B cell (primary cell): ENCODE measurements around the gene PLA2G6. TPM values are rescaled to one million over a fixed set of nuclear protein-coding genes. Genes with fewer than 3 reads are reported as not detected.
"Not testable (repeated sequence)": the region's sequence is repeated elsewhere in the genome, so short reads cannot be mapped to it uniquely, and the experiment has no call there.

ENCODE experiments used
- ATAC-seq: fragments of 200-7000 bp; cut with Tn5 transposase; one replicate; pipeline ENCODE4 v1.10.0; 2021; ENCODE audit warnings: low read depth, mild to moderate bottlenecking, moderate number of reproducible peaks, moderate library complexity
- CTCF ChIA-PET: fragments of 350-600 bp; sonication (Branson Sonifier 250); formaldehyde crosslinking; loops from one replicate; lab custom pipeline; 2021; ENCODE audit warnings: antibody characterized with exemption, inconsistent platforms; lab: Charles Lee
- POLR2A ChIA-PET: fragments of 350-600 bp; sonication (Branson Sonifier 250); formaldehyde crosslinking; loops from one replicate; lab custom pipeline; 2021; ENCODE audit warnings: antibody characterized with exemption; lab: Charles Lee
- DNase-seq: peaks from one replicate; pipeline ENCODE4 v3.0.0; 2013
- H2AFZ ChIP-seq: 2 replicates; pipeline ENCODE4 v1.6.1; 2012; ENCODE audit warnings: mild to moderate bottlenecking, low read depth, low read length; ENCODE audit not compliant: insufficient read depth, poor library complexity, severe bottlenecking
- H3K27ac ChIP-seq, 2 donors: 1 replicate in 1 of 2; 2 replicates in 1 of 2; pipeline ENCODE4 v1.5.1; 2012 to 2013; ENCODE audit warnings: low read length in 2 of 2, mild to moderate bottlenecking in 2 of 2, moderate library complexity in 1 of 2
- H3K27me3 ChIP-seq, 4 experiments: fragments of 200-600 bp in 1 of 4; sonication (generic) in 1 of 4; replicated peaks in 1 of 4; 1 replicate in 2 of 4; 2 replicates in 2 of 4; pipeline versions ENCODE4 v1.6.1 to v1.7.0; 2013 to 2016; ENCODE audit warnings: low read length in 3 of 4, mild to moderate bottlenecking in 2 of 4, mixed read lengths in 1 of 4, moderate library complexity in 1 of 4; ENCODE audit not compliant: insufficient read depth in 4 of 4, control insufficient read depth in 3 of 4; ENCODE audit errors: control extremely low read depth in 1 of 4
- H3K36me3 ChIP-seq, 2 experiments: replicated peaks in 1 of 2; 1 replicate in 1 of 2; 2 replicates in 1 of 2; pipeline versions ENCODE4 v1.6.1 to v1.7.1; 2013; ENCODE audit warnings: low read length in 1 of 2; ENCODE audit not compliant: insufficient read depth in 2 of 2, control insufficient read depth in 1 of 2; ENCODE audit errors: control extremely low read depth in 1 of 2, extremely low read depth in 1 of 2
- H3K4me1 ChIP-seq, 2 donors: fragments of 200-600 bp in 1 of 2; sonication (generic) in 1 of 2; 1 replicate in 1 of 2; 2 replicates in 1 of 2; pipeline versions ENCODE4 v1.5.1 to v1.6.1; 2013 to 2017; ENCODE audit warnings: low read length in 2 of 2; ENCODE audit not compliant: control insufficient read depth in 2 of 2, insufficient read depth in 2 of 2
- H3K4me2 ChIP-seq: replicated peaks from 2 replicates; pipeline ENCODE3; 2012; ENCODE audit warnings: mild to moderate bottlenecking, low read depth, low read length; ENCODE audit not compliant: poor library complexity, severe bottlenecking
- H3K4me3 ChIP-seq, 5 experiments: fragments of 200-600 bp in 1 of 5; sonication (generic) in 1 of 5; 1 replicate in 3 of 5; 2 replicates in 2 of 5; pipeline versions ENCODE4 v1.5.1 to v1.7.0; 2011 to 2016; ENCODE audit warnings: low read length in 4 of 5, mild to moderate bottlenecking in 4 of 5, low read depth in 2 of 5, control low read depth in 1 of 5, moderate library complexity in 1 of 5; ENCODE audit not compliant: insufficient read depth in 1 of 5; ENCODE audit errors: control extremely low read depth in 1 of 5, extremely low read depth in 1 of 5
- H3K79me2 ChIP-seq: fragments of 200-600 bp; sonication (generic); one replicate; pipeline ENCODE4 v1.6.0; 2016; ENCODE audit warnings: low read length; ENCODE audit not compliant: control insufficient read depth, insufficient read depth
- H3K9ac ChIP-seq: fragments of 200-600 bp; sonication (generic); 2 replicates; pipeline ENCODE4 v1.6.1; 2017; ENCODE audit warnings: mild to moderate bottlenecking, low read length, moderate library complexity
- H3K9me3 ChIP-seq, 3 donors: one replicate each; pipeline versions ENCODE4 v1.6.1 to v1.7.1; 2013; ENCODE audit warnings: low read length in 2 of 3; ENCODE audit not compliant: control insufficient read depth in 2 of 3, insufficient read depth in 1 of 3; ENCODE audit errors: control extremely low read depth in 1 of 3
- H4K20me1 ChIP-seq: 2 replicates; pipeline ENCODE4 v1.6.0; 2012; ENCODE audit warnings: mild to moderate bottlenecking, low read length; ENCODE audit not compliant: insufficient read depth, control insufficient read depth, poor library complexity, severe bottlenecking
- H3K27ac Mint-ChIP-seq: one replicate; pipeline ENCODE4 v1.8.0; 2021; ENCODE audit warnings: mixed read lengths
- H3K27me3 Mint-ChIP-seq: one replicate; pipeline ENCODE4 v1.8.0; 2021; ENCODE audit warnings: mixed read lengths
- H3K4me1 Mint-ChIP-seq: one replicate; pipeline ENCODE4 v1.8.0; 2021; ENCODE audit warnings: mixed read lengths
- H3K4me3 Mint-ChIP-seq: one replicate; pipeline ENCODE4 v1.8.0; 2021; ENCODE audit warnings: mixed read lengths
- H3K9me3 Mint-ChIP-seq: one replicate; pipeline ENCODE4 v1.8.0; 2022; ENCODE audit warnings: mixed read lengths; ENCODE audit not compliant: insufficient read depth
- CTCF ChIP-seq: fragments of 200-600 bp; IDR thresholded peaks from one replicate; pipeline ENCODE4 v1.8.0; 2022; ENCODE audit warnings: antibody characterized with exemption, mild to moderate bottlenecking
- EZH2 ChIP-seq: IDR thresholded peaks from 2 replicates; pipeline ENCODE4 v1.6.1; 2012; ENCODE audit warnings: borderline replicate concordance, low read depth, mild to moderate bottlenecking, moderate library complexity, low read length; ENCODE audit not compliant: insufficient read depth, poor library complexity, severe bottlenecking
- WGBS: methylation state at CpG from one replicate; pipeline ENCODE4 v1.1.5; 2013; ENCODE audit warnings: missing lambda C conversion rate; ENCODE audit not compliant: insufficient coverage; 5-methylcytosine and 5-hydroxymethylcytosine counted together
- intact Hi-C: fragments of 100-400 bp; cut with micrococcal nuclease; formaldehyde crosslinking; loops from one replicate; pipeline ENCODE4 v1.10.0; 2022
- polyA plus RNA-seq: library from polyadenylated mRNA; depleted of rRNA; stranded (reverse); fragments of >200 nt; gene quantifications from 2 replicates; pipeline ENCODE4 v1.2.3, GENCODE V29; 2012
- total RNA-seq, 2 donors: library from RNA; stranded (reverse); fragments of 120-200 nt in 1 of 2; gene quantifications; 1 replicate in 1 of 2; 2 replicates in 1 of 2; pipeline versions ENCODE4 v1.2.3 to v1.2.4, GENCODE V29; 2013 to 2022

The PLA2G6 gene
- total and polyA plus RNA-seq, 2 donors (not counting 1 experiment from before 2014, with no cell fraction given), result 125 to 148 TPM

- POLR2A ChIA-PET, result no interaction called here
- Histone ChIP-seq H3K27ac (no peak overlapping the region), H3K4me2 (peak overlapping the region; percentile 37), H2AFZ (no peak overlapping the region), H4K20me1 (no peaks in the 10 kb centered on the region), H3K79me2 (peaks cover 27% of the 10 kb centered on the region), H3K9me3 (peaks cover 0 to 1% (median 0%) of the 10 kb centered on the region in 3 donors), H3K27me3 (no peaks in the 10 kb centered on the region), H3K4me3 (no peak overlapping the region), H3K36me3 (no peaks in the 10 kb centered on the region), H3K4me1 (peaks cover 10 to 17% of the 10 kb centered on the region in 2 donors), H3K9ac (no peak overlapping the region)
- TF ChIP-seq EZH2 (no peak), CTCF (no peak)
- CTCF ChIA-PET, result interaction anchor here (0.6 to 1.1 kb wide), 2 partner anchors 36 to 49 kb away, joined by 3 to 4 read pairs; no protein-coding TSS in a partner anchor
- H3K4me3 Mint-ChIP-seq, result no peak overlapping the region
- no peaks in the 10 kb centered on the region for H3K27me3 Mint-ChIP-seq
- H3K27ac Mint-ChIP-seq, result no peak overlapping the region
- no peaks in the 10 kb centered on the region for H3K9me3 Mint-ChIP-seq
- DNase-seq (no peak), ATAC-seq (no peak)
- 84% methylated on average over 8 of the region's 8 CpGs for WGBS
- H3K4me1 Mint-ChIP-seq, result peaks cover 19% of the 10 kb centered on the region
- intact Hi-C loops, result no loop called here
Observed at GRCh38 chr22:38151126-38151500, 30.5 kb downstream of the PLA2G6 start.

- 90% methylated on average over 2 of the region's 5 CpGs for WGBS
- no peak overlapping the region for H3K4me3 Mint-ChIP-seq
- no peaks in the 10 kb centered on the region for H3K9me3 Mint-ChIP-seq
- DNase-seq, result no peak
- no peak overlapping the region for H3K27ac ChIP-seq
- H3K27me3 ChIP-seq, result no peaks in the 10 kb centered on the region
- ChIA-PET POLR2A (no interaction called here), CTCF (no interaction called here)
- peaks cover 16% of the 10 kb centered on the region for H3K79me2 ChIP-seq
- peaks cover 10 to 17% of the 10 kb centered on the region in 2 donors for H3K4me1 ChIP-seq
- H4K20me1 ChIP-seq, result no peaks in the 10 kb centered on the region
- no peak overlapping the region for H2AFZ ChIP-seq
- no peak overlapping the region for H3K4me3 ChIP-seq
- intact Hi-C loops, result no loop called here
- H3K9ac ChIP-seq, result no peak overlapping the region
- TF ChIP-seq CTCF (no peak), EZH2 (no peak)
- no peaks in the 10 kb centered on the region for H3K27me3 Mint-ChIP-seq
- no peak for ATAC-seq
- H3K36me3 ChIP-seq, result peaks cover 0 to 2% of the 10 kb centered on the region in 2 experiments
- H3K27ac Mint-ChIP-seq, result no peak overlapping the region
- H3K4me1 Mint-ChIP-seq, result peaks cover 17% of the 10 kb centered on the region
- H3K4me2 ChIP-seq, result no peak overlapping the region
- H3K9me3 ChIP-seq, result no peaks in the 10 kb centered on the region
Observed at GRCh38 chr22:38148245-38148644, 33.4 kb downstream of the PLA2G6 start.

- H4K20me1 ChIP-seq, H3K4me3 ChIP-seq, H3K27ac ChIP-seq, POLR2A ChIA-PET, H3K27me3 ChIP-seq, ATAC-seq, H3K9me3 Mint-ChIP-seq, H3K9me3 ChIP-seq, H3K4me2 ChIP-seq, H3K9ac ChIP-seq, H2AFZ ChIP-seq, intact Hi-C loops, H3K27me3 Mint-ChIP-seq, H3K4me3 Mint-ChIP-seq, DNase-seq, H3K27ac Mint-ChIP-seq, H3K79me2 ChIP-seq: not testable (repeated sequence)
- CTCF ChIA-PET, result interaction anchor here (0.7 kb wide), 1 partner anchor 540 kb away, joined by 3 read pairs; no protein-coding TSS in a partner anchor
- peaks cover 17% of the 10 kb centered on the region for H3K4me1 Mint-ChIP-seq
- Histone ChIP-seq H3K4me1 (peaks cover 10 to 17% of the 10 kb centered on the region in 2 donors), H3K36me3 (peaks cover 0 to 17% of the 10 kb centered on the region in 2 experiments)
- no CpG with 5 or more reads among the region's 3 CpGs for WGBS
Observed at GRCh38 chr22:38146166-38146565, 35.5 kb downstream of the PLA2G6 start.
